Endothelial cell of hepatic sinusoid (primary cell): ENCODE data around the gene AP3S2.
"Not testable (repeated sequence)": the region's sequence is repeated elsewhere in the genome, so short reads cannot be mapped to it uniquely, and the experiment has no call there.

ENCODE experiments used
- in situ Hi-C: cut with HindIII; loops from 2 replicates; pipeline ENCODE4 v1.10.0; 2017; ENCODE audit warnings: low sequenced_read_pairs

AP3S2 gene

GRCh38 chr15:89802986-89803824 is 90.6 kb downstream of the AP3S2 start:
- in situ Hi-C loops = no loop called here

DNA sequence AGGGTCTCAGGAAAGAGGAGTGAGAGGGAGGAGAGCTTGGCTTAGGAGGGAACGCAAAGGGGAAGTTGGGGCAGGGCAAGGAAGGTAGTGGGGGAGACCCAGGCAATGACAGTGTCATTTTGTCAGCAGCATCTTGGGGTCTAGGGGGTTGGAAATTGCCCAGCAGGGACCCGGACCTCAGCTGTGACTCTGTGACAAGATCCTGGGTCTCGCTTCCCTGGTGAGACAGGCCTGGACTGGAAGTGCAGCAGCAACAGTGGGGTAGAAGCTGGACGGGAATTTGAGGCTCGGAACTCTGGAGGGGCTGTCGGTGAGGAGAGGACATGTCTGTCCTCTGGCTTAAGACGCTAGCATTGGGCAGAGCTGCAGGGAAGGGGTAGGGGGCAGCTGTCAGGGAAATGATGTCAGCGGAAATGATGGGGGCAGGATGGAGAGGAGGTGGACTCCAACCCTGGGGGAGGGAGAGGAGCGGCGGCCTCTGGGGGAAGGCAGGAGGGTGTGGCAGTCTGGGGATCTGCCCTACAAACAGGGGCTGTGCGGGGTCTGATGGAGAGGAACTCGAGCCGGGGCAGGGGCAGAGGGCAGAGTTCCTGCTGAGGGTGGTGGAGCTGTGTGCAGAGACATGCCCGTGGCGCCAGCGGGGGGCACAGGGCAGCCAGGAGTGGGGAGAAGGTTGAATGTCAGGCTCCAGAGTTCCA is 91.4 kb downstream of the AP3S2 start:
- in situ Hi-C loops = no loop called here

- in situ Hi-C loops = no loop called here
Measured at GRCh38 chr15:89801471-89802195, 92.2 kb downstream of the AP3S2 start.

GRCh38 chr15:89799918-89800498 is 93.8 kb downstream of the AP3S2 start:
- in situ Hi-C loops = loop anchor here (5.0 kb wide), 1 partner anchor 77 kb away; no protein-coding TSS in a partner anchor

DNA sequence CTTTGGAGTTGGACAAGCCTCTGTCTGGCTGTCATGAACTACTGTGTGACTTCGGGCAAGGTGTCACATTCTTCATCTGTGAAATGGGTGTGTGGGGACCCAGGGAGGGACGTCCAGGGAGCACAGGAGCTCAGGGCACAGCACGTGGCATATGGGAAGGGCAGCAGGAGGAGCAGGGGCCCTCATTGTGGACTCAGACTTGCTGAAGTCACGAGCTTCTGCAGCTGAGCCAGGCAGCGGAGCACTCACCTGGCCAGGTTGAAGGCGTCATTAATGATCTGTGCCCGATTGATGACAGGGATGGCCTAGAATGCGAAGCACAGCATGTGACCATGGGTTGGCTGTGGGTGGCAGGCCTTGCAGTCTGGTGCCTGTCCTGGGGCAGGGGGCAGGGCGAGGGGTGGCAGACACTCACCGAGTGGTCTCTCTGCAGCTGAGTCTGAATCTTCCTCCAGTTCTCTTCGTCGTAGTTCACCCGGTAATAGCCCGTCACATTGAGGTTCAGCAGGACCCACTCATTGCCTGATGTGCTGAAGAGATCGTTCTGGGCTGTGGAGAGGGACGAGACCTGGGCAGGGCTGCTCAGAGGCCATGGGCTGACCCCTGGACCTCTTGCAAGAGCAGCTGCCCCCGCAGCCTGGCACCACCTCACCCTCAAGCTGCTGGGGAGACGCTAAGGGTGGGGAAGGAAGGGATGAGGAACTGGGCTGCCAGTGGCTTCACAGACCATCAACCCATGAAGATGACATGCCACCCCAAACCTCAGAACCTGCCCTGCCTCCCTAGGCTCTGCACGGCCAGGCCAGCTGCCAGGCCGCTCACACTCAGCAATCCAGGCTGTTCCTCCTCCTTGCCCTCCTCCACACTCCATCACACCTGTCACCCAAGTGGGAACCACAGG is 94.5 kb downstream of the AP3S2 start:
- in situ Hi-C loops = loop anchor here (5.0 kb wide), 1 partner anchor 78 kb away; no protein-coding TSS in a partner anchor

GRCh38 chr15:89797678-89798201 is 96.1 kb downstream of the AP3S2 start:
- in situ Hi-C loops = loop anchor here (5.0 kb wide), 1 partner anchor 80 kb away; no protein-coding TSS in a partner anchor

DNA sequence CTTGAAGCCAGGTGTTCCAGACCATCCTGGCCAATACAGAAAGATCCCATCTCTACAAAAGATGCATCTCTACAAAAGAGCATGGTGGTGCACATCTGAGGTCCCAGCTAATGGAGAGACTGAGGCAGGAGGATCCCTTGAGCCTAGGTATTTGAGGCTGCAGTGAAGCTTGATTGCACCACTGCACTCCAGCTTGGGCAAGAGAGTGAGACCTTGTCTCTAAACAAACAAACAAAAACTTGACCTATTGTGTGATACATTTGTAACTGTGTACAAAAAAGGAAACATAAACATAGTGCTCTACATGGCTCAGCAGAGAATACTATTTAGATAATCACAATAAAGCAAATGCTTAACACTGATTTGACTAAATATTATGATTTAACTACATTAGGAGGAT is 97.8 kb downstream of the AP3S2 start:
- in situ Hi-C loops = loop anchor here (5.0 kb wide), 1 partner anchor 81 kb away; no protein-coding TSS in a partner anchor

- in situ Hi-C loops = loop anchor here (5.0 kb wide), 1 partner anchor 83 kb away; no protein-coding TSS in a partner anchor
Measured at GRCh38 chr15:89794627-89795241, 99.1 kb downstream of the AP3S2 start.

GRCh38 chr15:89792106-89792805 is 101.5 kb downstream of the AP3S2 start:
- in situ Hi-C loops = no loop called here

GRCh38 chr15:89790661-89791060 is 103.1 kb downstream of the AP3S2 start:
- in situ Hi-C loops = no loop called here

DNA sequence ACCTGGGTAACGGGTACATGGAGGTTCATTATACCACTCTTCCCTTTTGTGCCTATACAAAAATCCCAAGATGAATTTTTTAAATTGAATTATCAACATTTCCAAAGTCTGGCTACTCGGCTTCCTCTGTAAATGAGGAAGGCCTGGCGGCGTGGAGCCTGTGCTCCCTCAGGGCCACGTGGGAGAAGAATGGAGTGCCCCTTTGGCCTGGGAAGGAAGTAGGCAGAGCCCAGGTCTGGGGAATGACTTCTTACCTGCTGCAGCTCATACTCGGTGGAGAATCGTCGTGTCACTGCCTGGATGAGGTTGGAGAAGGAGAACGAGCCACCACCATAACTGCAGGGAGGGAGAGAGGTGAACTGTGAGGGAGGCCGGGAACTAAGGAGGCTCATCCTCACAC is 103.6 kb downstream of the AP3S2 start:
- in situ Hi-C loops = no loop called here

- in situ Hi-C loops = not testable (repeated sequence)
Measured at GRCh38 chr15:89788585-89788984, 105.2 kb downstream of the AP3S2 start.

- in situ Hi-C loops = no loop called here
Measured at GRCh38 chr15:89787944-89788343, 105.8 kb downstream of the AP3S2 start.

DNA sequence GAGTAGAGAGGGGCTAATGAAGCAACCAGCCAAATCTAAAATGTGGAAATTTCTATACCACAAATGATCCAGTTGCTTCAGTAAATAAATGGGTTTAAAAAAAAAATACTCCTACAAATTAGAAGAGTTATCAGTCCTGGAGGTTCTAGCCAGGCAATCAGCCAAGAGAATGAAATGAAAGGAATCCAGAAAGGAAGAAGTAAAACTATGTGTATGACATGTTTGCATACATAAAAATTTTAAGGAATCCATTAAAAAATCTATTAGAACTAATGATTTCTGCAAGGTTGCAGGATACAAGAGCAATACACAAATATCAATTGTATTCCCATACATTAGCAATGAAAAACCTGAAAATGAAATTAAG is 108.0 kb downstream of the AP3S2 start:
- in situ Hi-C loops = no loop called here

DNA sequence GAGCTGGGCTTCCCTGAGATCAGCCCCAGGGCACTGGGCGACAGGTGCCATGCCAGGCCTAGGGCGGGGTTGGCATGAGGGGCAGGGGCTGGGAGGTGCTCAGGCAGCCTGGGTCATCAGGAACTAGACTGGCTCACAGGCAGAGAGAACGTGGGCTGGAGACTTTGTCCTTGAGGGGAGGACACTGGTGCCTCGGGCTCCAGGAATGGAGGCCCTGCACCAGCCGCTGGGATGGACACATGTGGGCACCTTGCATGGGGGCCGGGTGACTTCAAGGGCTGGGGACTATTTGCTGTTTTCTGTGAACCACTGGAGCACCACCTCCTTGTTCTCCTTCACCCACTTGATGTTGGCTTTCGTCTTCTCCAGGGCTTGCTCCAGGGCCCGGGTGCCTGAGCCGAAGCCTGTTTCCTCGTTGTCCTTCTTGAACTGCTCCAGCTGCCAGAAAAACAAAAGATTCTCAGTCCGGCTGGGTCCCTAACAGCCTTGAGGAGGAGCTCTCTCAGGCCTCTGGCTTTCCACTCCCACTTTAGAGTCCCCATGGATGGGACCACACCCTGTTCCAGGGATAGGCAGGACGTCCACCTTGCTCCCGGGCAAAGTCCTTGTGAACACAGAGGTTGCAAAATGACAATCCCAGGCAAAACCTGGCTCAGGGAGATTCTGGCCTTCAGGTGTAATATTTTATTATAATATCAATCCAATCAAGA is 108.6 kb downstream of the AP3S2 start:
- in situ Hi-C loops = no loop called here

- in situ Hi-C loops = no loop called here
Measured at GRCh38 chr15:89784686-89784960, 109.2 kb downstream of the AP3S2 start.

DNA sequence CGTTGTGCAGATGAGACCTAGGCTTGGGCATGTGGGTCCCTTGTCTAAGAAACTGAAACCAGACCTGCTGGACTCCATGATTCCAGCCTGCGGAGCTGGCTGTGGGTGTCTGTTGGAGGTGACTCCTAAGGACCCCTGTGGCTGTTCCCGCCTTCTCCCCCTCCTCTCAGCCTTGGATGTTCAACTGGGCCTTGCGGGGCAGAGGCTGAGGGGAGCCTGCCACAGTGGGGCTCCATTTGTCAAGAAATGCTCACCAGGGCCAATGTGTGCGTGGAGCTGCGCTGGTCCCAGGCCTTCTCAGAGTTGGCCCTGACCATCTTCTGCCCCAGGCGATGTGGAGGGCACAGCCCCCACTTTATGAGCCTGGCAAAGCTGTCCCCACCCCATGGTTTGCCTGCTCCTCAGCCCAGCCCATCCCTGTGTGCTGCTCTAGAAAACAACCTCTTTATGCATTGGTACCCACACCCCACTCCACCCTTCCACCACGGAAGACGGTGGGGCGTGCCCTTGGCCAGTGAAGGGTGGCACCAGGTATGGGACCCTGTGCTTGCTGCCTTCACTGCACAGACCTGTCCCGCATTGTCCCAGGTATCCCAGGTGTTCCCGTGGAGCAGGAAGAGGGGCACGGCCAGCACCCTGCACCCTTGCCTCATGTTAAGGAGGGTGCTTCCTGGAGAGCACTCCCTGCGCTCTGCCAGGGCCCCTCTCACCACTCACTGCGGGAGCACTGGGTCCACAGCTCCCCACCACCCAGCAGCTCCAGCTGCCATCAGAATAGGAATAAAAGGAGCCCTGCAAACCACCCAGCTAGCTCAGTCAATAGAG is 109.7 kb downstream of the AP3S2 start:
- in situ Hi-C loops = no loop called here
